Midbrain (tissue), 1 donor: ENCODE measurements around the gene NOS2.

Source experiments
- DNase-seq: peaks from one replicate; lab custom pipeline; 2025; lab: John Stamatoyannopoulos, UW

The NOS2 gene

GRCh38 chr17:27818401-27819105 is 18.2 kb upstream of the NOS2 start:
- DNase-seq, result no peak

DNA sequence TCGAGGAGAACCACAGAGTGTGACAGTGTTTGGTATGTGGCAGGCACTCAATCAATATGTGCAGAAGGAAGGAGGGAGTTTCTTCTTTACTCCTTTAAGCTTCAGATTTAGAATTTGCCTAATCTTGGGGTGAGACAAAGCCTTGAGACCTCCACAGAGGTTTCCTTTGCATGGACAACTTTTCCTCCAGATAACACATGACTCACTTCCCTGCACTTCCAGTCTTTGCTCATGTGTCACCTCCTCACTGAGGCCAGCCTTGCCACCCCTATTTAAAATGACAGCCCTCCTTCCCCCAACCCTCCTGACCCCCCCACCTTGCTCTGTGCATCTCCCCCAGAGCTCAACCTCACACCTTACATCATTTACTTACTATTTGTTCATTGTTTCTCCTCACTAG is 17.4 kb upstream of the NOS2 start:
- DNase-seq, result no peak

- DNase-seq, result no peak
Measured at GRCh38 chr17:27816946-27817345, 16.6 kb upstream of the NOS2 start.

DNA sequence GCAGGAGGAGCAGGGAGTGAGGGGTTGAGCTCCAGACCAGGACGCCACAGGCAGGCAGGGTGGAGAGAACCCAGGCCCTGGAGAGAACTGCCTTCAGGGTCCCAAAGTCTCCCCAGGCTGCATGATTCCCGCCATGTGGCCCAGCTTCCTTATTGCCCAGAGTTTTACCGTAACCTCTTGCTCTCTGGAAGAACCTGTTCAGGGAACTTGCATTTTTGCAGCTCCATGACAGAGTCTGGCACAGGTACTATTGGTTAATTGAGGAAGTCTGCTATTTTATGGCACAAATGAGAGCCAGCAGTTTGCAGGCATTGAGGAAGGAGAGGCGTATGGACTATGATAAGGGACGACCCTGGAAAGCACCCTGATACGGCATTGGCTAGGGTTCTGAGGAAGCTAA is 11.6 kb upstream of the NOS2 start:
- no peak for DNase-seq

DNA sequence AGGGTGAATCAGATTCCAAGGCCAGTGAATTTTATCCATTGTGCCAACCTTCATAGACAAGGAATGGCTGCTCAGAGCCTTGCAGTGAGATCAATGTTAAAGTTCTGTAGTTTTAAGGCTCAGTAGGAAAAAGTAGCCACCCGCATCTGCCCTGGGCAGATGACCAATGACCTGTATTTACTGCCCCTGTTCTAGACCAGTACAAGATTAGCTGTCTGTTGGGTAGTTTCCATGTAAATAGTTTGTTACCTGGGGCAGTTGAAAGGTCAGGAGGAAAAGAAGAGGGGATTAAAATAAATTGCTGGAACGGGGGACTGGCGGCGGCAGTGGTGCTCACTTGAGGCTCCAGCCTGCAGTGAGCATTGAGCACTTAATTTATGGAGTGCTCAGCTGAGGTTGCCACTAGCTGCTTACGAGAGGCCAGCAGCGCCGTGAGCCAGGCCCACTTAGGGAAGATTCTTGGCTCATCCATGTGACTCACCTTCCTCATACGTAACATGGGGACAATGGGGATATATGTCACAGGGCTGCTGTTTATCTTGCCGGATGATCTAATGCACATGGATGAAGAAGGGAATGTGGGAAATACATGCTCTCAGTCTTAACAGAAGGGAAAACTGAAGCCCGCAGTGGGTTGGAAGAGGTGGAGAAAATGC is 10.7 kb upstream of the NOS2 start:
- no peak for DNase-seq

DNA sequence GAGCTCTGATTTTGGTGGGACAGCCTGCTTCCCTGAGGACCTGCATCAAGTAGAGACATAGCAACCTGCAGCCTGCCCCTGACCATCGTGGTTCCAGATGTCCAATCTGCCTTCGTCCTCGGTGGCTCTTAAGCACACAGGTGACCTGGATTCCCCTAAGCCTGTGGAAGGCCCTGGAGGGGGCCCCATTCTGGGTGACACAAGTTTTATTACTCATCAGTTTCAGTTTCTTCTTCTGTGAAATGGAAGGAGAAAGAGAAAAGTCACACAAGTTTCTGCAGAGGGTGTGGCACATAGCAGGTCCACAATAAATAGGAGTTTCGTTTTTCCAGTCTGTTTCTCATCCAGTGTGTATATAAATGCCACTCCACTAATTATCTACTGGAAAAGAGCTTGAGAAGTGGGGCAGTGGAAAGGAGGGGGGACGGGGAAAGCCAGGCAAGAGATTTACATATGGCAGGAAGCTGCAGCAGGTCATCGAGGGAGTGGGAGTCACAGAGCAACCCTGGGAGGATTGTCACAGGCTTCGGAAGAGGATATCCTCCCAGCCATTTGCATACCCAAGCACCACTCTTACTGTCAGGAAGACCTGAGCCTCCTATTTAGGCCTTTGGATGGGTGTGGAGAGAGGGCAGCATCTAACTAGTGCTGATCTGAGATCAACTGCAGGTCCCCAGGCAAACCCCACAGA is 10.0 kb upstream of the NOS2 start:
- DNase-seq, result no peak

- no peak for DNase-seq
Measured at GRCh38 chr17:27809555-27809954, 9.2 kb upstream of the NOS2 start.

DNA sequence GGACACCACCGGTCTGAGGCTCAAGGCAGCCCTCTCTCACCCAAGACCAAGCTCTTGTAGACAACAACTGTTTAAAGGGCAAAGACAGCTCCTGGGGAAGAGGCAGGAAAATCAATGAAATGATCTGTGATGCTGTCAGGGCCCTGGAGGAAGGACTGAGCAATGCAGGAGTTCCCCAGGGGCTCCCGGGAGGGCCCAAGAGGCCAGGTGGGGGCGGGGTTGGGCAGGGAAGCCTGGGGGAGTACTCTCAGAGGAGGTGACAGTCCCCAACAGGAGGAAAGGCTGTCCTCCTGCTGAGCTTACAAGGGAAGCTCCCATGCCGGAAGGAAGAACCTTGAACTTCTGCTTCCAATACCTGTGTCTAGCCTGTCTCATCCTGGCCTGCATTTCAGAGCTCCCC is 8.3 kb upstream of the NOS2 start:
- DNase-seq, result no peak

DNA sequence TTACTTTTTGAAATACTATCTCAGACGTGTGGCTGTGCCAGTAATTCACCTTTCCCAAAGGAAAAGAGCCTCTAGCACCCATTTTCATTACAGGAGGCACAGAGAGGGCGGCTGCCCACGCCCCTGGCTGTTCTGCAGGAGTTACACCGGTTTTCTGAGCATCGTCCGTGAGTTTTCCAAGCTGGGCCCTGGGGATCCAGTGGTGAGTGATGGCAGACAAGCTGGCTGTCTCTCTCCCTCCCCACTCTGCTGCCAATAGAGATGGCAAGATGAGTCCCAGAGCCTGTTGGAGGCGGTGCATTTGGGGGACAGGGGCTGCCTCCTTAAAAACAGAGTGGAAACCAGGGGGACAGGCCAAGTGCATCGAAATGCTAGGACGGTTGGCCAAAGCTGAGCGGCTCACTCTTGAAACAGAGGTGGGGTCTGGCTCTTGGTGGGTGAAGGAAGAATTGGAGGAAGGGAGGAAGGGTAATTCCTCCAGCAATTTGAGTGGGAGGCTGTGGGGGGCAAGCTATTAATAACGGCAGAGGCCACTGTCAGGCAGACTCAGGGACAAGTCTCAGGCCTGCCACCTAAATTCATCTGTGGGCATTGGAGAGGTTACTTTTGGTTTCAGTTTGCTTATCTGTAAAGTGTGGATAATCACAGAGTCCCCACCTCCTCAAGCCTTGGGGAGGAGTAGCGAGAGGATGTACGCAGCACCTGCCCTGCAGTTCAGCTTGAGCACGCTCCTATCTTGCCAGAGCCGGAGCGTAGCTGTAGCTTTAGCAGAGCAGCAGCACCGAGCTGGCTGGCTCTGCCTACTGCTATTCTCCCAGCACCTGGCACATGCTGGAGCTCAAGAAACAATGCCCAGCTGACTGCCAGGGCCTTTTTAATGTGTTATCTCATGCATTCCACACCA is 7.5 kb upstream of the NOS2 start:
- DNase-seq, result no peak

DNA sequence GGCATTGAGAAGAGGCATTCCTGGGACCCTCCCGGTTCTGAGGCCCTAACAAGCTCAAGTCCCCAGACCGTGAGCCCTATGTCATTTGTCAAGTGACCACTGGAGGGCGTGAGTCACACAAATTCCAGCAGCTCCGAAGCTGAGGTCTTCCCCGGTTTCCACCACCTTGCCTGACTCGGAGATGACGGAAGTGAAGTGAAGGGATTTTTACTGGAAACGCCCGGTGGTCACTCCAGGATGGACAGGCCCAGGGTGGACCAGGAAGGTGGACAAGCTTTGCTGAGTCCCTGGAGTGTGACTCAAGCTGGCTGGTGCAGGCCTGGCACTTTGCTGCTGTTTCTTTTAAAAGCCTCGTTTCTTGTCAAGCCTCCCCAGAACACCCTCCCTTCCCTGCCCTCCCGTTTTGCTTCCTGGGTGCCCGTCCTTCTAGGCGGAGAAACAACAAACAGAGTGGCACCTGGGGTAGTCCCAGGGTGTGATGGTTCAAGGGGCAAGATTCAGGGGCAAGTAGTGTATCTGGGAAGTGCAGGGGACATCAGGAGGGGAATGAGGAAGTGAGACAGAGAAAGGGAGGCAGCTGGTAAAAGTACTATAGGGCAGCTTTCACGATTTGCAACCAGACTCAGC is 5.3 kb upstream of the NOS2 start:
- DNase-seq, result peak; percentile 82

GRCh38 chr17:27804113-27804512 is 3.8 kb upstream of the NOS2 start:
- no peak for DNase-seq

GRCh38 chr17:27802962-27803680 is 2.8 kb upstream of the NOS2 start:
- no peak for DNase-seq

DNA sequence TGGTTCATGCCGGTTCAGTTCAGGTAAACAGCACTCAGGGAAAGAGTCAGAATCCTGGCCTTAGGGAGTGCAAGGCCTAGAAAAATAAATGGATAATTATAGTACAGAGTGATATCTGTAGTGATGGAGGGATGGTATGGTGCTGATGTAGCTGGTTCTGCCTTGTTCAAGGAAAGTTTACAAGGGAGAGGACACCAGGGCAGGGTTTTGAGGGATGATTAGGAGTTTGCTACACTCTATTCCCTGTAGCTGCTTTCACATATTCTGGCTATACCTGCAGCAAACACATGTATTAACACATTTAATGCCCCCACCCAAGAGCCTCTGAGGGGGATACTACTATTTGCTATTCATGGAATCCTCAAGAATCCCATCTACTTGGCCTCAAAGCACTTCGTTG is 1.7 kb upstream of the NOS2 start:
- no peak for DNase-seq

DNA sequence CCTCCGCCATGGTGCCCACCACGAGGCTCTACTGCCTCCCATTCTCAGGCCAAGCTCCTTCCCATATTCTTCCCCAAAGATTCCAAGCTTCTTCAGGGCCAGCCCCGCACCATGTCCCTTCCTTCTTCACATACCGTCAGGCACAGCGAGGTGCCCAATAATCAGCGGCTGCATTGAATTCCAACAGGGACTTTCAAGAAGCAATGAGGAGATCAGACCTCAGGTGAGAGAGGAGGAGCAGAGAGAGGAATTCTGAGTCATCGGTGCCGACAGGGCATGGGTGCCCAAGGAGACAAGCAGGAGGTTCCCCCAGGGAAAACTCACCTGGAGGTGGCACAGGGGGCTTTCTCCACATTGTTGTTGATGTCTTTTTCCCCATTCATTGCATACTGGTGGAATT is 2.0 kb downstream of the NOS2 start:
- no peak for DNase-seq

DNA sequence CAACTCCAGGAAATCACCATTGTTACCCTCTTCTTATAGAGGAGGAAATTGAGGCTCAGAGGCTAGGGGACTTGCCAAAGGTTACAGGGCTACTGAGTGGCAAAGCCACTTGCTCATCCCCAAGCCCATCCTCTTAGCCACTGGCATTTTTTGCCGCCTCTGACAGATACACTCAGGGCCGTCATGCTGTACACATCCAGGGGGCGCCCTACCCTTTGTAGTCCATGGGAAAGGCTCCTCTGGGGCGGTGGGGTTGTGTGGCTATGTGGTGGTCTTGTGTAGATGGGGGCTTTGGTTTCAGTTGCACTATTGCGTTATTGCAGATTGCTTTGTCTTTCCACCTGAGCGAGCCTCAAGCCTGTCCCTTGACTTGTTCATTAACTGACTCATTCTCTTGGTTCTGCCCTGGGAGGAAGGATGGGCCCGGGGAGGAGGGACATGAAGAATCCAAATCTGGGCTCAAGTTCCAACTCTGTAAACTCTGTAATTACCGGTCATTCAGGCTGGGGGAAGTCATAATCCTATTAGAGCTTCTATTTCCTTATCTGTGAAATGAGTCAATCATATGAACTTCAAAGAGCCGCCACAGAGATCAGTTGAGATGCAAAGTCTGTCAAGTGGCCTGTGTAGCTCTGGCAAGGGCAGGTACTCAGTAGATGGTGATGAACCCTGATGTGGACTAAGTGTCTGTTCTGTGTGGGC is 2.8 kb downstream of the NOS2 start:
- no peak for DNase-seq

DNA sequence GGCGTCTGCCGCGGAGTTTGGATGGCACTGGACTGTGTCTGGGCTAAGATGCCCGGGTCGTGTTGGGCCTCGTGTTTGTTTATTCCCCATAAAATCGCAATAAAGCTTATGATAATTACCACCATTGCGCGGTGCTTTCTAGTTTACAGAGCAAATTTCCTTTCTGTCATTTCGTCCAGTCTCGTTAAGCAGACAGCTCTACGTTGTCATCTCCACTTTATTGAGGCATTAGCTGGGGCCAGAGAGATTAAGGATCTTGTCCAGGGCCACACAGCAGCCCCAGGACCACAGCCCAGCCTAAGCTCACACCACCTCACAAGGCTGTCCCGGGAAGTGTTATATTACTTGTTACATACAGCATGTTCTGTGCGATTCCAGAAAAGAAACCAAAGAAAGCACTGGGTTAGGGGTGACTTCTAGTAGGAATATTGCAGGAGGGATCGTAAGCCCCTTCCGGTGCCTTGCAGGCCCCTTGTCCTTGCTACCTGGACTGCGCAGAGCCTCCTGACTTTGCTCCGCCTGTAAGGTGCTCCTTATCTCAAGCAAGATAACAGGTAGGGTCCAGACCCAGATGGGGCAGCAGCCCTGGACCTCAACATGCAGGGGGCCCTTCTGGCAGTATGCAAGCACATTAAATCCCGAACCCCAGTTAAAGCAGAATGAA is 6.3 kb downstream of the NOS2 start:
- DNase-seq, result no peak

- peak; percentile 27 for DNase-seq
Measured at GRCh38 chr17:27793168-27793905, 7.0 kb downstream of the NOS2 start.

GRCh38 chr17:27792095-27792494 is 8.2 kb downstream of the NOS2 start:
- no peak for DNase-seq

DNA sequence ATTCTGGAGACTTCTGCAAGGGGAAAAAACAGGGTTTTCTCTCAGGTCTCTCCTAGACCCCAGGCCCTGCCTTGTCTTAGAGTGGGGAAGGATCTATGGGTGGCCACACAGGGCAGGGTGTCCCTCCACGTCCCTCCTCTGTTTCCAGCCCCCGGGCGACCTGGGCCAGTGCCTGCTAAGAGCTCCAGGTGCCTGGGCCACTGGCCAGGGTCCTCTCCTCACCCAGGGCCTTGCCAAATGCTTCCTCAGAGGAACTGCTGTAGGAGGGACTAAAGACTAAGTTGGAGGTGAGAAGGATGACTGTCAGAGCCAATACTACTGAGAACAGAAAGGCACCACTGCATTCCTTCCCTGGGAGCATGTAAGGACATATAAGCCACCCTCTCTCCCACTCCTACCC is 11.4 kb downstream of the NOS2 start:
- DNase-seq, result no peak
